SK-N-SH (cell line): ENCODE data around the gene AGPAT3.

Source experiments
- EP300 ChIP-seq, 2 experiments: IDR thresholded peaks; 2 replicates each; pipeline versions ENCODE4 v1.4.0 to v1.6.1; 2012; ENCODE audit warnings: borderline replicate concordance in 1 of 2, low read depth in 1 of 2, low read length in 1 of 2
- POLR2AphosphoS5 ChIP-seq: IDR thresholded peaks from 2 replicates; pipeline ENCODE4 v1.6.1; 2012; ENCODE audit warnings: low read depth, low read length
- TF ChIP-seq, protein P1 (sequence below): fragments of 200-600 bp; sonication (generic); IDR thresholded peaks from 2 replicates; pipeline ENCODE4 v1.6.1; 2017; ENCODE audit warnings: antibody characterized with exemption, mild to moderate bottlenecking, moderate library complexity
- TF ChIP-seq, protein P2 (sequence below): IDR thresholded peaks from 2 replicates; pipeline ENCODE4 v1.6.1; 2012; ENCODE audit warnings: mild to moderate bottlenecking, low read depth, low read length, moderate library complexity

- TF ChIP-seq POLR2AphosphoS5: no peak
- TF ChIP-seq, protein P1, sequence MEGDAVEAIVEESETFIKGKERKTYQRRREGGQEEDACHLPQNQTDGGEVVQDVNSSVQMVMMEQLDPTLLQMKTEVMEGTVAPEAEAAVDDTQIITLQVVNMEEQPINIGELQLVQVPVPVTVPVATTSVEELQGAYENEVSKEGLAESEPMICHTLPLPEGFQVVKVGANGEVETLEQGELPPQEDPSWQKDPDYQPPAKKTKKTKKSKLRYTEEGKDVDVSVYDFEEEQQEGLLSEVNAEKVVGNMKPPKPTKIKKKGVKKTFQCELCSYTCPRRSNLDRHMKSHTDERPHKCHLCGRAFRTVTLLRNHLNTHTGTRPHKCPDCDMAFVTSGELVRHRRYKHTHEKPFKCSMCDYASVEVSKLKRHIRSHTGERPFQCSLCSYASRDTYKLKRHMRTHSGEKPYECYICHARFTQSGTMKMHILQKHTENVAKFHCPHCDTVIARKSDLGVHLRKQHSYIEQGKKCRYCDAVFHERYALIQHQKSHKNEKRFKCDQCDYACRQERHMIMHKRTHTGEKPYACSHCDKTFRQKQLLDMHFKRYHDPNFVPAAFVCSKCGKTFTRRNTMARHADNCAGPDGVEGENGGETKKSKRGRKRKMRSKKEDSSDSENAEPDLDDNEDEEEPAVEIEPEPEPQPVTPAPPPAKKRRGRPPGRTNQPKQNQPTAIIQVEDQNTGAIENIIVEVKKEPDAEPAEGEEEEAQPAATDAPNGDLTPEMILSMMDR: no peak
- TF ChIP-seq EP300 (IDR thresholded peaks at IDR 0.05; ENCODE audit: borderline replicate concordance in 1 of 2, low read depth in 1 of 2, low read length in 1 of 2): no peak
- TF ChIP-seq, protein P2, sequence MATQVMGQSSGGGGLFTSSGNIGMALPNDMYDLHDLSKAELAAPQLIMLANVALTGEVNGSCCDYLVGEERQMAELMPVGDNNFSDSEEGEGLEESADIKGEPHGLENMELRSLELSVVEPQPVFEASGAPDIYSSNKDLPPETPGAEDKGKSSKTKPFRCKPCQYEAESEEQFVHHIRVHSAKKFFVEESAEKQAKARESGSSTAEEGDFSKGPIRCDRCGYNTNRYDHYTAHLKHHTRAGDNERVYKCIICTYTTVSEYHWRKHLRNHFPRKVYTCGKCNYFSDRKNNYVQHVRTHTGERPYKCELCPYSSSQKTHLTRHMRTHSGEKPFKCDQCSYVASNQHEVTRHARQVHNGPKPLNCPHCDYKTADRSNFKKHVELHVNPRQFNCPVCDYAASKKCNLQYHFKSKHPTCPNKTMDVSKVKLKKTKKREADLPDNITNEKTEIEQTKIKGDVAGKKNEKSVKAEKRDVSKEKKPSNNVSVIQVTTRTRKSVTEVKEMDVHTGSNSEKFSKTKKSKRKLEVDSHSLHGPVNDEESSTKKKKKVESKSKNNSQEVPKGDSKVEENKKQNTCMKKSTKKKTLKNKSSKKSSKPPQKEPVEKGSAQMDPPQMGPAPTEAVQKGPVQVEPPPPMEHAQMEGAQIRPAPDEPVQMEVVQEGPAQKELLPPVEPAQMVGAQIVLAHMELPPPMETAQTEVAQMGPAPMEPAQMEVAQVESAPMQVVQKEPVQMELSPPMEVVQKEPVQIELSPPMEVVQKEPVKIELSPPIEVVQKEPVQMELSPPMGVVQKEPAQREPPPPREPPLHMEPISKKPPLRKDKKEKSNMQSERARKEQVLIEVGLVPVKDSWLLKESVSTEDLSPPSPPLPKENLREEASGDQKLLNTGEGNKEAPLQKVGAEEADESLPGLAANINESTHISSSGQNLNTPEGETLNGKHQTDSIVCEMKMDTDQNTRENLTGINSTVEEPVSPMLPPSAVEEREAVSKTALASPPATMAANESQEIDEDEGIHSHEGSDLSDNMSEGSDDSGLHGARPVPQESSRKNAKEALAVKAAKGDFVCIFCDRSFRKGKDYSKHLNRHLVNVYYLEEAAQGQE: no peak
These were observed 49.0 kb upstream of the AGPAT3 start for GRCh38 chr21:43815991-43816390.
